Measurements from ENCODE around the gene C11orf68. TPM values are rescaled to one million over a fixed set of nuclear protein-coding genes. Genes with fewer than 3 reads are reported as not detected.
"Not testable (repeated sequence)": the region's sequence is repeated elsewhere in the genome, so short reads cannot be mapped to it uniquely, and the experiment has no call there.

Gene C11orf68
- 30.6 TPM for polyA plus RNA-seq (ENCODE audit: insufficient read length)
- long read RNA-seq, donor 1, transcript C11orf68-203 (1 exons, 1,528 nt) = major isoform, 28 of 54 reads
- long read RNA-seq, donor 1, transcript C11orf68-202 (2 exons, 1,559 nt) = minor isoform, 15 of 54 reads
- long read RNA-seq, donor 1, transcript C11orf68-201 (2 exons, 1,619 nt) = minor isoform, 11 of 54 reads
- long read RNA-seq, donor 1, partial matches to known transcripts = 0 of 54 reads
- long read RNA-seq, donor 1, other reads (novel, unspliced or antisense) = 0 of 54 reads
- long read RNA-seq, donor 2, transcript C11orf68-201 (2 exons, 1,619 nt) = minor isoform, 9 of 48 reads
- long read RNA-seq, donor 2, transcript C11orf68-202 (2 exons, 1,559 nt) = major isoform, 21 of 48 reads
- long read RNA-seq, donor 2, transcript C11orf68-203 (1 exons, 1,528 nt) = minor isoform, 18 of 48 reads
- long read RNA-seq, donor 2, partial matches to known transcripts = 0 of 48 reads
- long read RNA-seq, donor 2, other reads (novel, unspliced or antisense) = 0 of 48 reads
- long read RNA-seq, donor 3, transcript C11orf68-203 (1 exons, 1,528 nt) = major isoform, 18 of 219 reads
- long read RNA-seq, donor 3, transcript C11orf68-202 (2 exons, 1,559 nt) = minor isoform, 7 of 219 reads
- long read RNA-seq, donor 3, partial matches to known transcripts = 191 of 219 reads
- long read RNA-seq, donor 3, other reads (novel, unspliced or antisense) = 0 of 219 reads
- long read RNA-seq, donor 4, partial matches to known transcripts = 0 of 7 reads
- long read RNA-seq, donor 4, other reads (novel, unspliced or antisense) = 0 of 7 reads
- long read RNA-seq, donor 5, transcript C11orf68-202 (2 exons, 1,559 nt) = minor isoform, 22 of 60 reads
- long read RNA-seq, donor 5, transcript C11orf68-201 (2 exons, 1,619 nt) = minor isoform, 8 of 60 reads
- long read RNA-seq, donor 5, transcript C11orf68-203 (1 exons, 1,528 nt) = major isoform, 30 of 60 reads
- long read RNA-seq, donor 5, partial matches to known transcripts = 0 of 60 reads
- long read RNA-seq, donor 5, other reads (novel, unspliced or antisense) = 0 of 60 reads
- long read RNA-seq, donor 6, transcript C11orf68-202 (2 exons, 1,559 nt) = minor isoform, 14 of 53 reads
- long read RNA-seq, donor 6, transcript C11orf68-201 (2 exons, 1,619 nt) = minor isoform, 6 of 53 reads
- long read RNA-seq, donor 6, transcript C11orf68-203 (1 exons, 1,528 nt) = major isoform, 33 of 53 reads
- long read RNA-seq, donor 6, partial matches to known transcripts = 0 of 53 reads
- long read RNA-seq, donor 6, other reads (novel, unspliced or antisense) = 0 of 53 reads
- long read RNA-seq, donor 7, transcript C11orf68-201 (2 exons, 1,619 nt) = minor isoform, 10 of 46 reads
- long read RNA-seq, donor 7, transcript C11orf68-203 (1 exons, 1,528 nt) = major isoform, 19 of 46 reads
- long read RNA-seq, donor 7, transcript C11orf68-202 (2 exons, 1,559 nt) = minor isoform, 17 of 46 reads
- long read RNA-seq, donor 7, partial matches to known transcripts = 0 of 46 reads
- long read RNA-seq, donor 7, other reads (novel, unspliced or antisense) = 0 of 46 reads
- long read RNA-seq, donor 8, transcript C11orf68-203 (1 exons, 1,528 nt) = minor isoform, 8 of 18 reads
- long read RNA-seq, donor 8, transcript C11orf68-202 (2 exons, 1,559 nt) = major isoform, 9 of 18 reads
- long read RNA-seq, donor 8, partial matches to known transcripts = 0 of 18 reads
- long read RNA-seq, donor 8, other reads (novel, unspliced or antisense) = 0 of 18 reads

- DNase-seq = no peak
Measured at GRCh38 chr11:65918211-65919140, at the start of gene C11orf68. Gene C11orf68 (minus strand): TSS chr11:65919062. CDS start chr11:65919031, 31 bp downstream.

DNA sequence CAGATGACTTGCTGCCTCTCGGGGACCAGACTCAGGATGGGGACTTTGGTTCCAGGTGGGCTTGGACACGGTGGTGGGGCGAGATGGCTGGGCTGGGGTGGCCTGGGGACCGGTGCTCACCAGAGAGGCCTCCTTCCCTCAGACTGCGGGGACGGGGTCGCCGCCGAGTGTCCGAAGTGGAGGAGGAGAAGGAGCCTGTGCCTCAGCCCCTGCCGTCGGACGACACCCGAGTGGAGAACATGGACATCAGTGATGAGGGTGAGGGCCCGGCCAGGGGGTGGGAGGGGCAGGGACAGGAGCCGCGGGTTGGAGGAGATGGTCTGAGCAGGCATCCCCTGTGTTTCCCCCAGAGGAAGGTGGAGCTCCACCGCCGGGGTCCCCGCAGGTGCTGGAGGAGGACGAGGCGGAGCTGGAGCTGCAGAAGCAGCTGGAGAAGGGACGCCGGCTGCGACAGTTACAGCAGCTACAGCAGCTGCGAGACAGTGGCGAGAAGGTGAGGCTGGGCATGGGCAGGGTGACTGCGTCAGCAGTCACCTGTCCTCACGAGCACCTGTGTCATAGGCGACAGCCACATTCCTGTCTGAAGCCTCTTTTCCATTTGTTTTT lies 48.6 kb upstream of the C11orf68 start:
- no peak for DNase-seq

DNA sequence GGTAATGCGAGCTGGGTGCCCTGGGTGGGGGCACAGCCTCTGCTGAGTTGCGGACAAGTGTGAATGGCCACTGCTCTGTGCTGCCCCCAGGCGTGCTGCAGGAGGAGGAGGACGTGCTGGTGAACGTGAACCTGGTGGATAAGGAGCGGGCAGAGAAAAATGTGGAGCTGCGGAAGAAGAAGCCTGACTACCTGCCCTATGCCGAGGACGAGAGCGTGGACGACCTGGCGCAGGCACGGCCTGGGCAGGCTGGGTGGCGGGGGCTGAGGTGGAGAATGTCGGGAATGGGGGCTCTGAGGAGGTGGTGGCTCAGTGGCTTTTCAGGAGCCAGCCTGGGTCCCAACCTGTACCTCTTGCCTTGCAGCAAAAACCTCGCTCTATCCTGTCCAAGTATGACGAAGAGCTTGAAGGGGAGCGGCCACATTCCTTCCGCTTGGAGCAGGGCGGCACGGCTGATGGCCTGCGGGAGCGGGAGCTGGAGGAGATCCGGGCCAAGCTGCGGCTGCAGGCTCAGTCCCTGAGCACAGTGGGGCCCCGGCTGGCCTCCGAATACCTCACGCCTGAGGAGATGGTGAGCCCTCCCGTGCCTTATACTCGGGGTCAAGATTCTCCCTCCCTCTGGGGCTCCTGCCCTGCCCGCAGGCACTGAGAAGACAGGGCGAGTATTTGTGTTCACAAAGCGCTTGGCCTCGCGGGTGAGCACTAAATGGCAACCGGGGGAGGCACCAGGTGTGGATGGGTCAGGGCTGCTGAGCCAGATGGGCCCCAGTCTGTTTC lies 47.3 kb upstream of the C11orf68 start:
- no peak for DNase-seq

GRCh38 chr11:65964906-65965305 lies 46.0 kb upstream of the C11orf68 start:
- DNase-seq = no peak

DNA sequence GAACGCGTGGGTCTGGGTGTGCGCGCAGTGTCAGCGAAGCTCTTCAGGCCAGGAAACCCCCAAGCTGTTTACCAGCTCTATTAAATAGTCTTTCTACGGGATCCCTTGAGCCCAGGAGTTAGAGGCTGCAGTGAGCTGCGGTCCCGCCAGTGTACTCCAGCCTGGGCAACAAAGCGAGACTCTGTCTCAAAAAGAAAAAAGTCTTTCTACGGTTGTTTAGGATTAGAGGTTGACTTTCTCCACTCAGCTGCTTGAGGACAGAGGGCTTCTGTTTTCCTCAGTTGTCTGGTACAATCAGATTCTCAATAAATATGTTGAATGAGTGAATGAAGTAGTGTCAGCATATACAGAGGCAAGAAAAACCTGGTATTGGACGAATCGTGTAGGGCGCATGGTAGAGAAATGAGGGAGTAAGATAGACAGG lies 43.3 kb upstream of the C11orf68 start:
- no peak for DNase-seq

DNA sequence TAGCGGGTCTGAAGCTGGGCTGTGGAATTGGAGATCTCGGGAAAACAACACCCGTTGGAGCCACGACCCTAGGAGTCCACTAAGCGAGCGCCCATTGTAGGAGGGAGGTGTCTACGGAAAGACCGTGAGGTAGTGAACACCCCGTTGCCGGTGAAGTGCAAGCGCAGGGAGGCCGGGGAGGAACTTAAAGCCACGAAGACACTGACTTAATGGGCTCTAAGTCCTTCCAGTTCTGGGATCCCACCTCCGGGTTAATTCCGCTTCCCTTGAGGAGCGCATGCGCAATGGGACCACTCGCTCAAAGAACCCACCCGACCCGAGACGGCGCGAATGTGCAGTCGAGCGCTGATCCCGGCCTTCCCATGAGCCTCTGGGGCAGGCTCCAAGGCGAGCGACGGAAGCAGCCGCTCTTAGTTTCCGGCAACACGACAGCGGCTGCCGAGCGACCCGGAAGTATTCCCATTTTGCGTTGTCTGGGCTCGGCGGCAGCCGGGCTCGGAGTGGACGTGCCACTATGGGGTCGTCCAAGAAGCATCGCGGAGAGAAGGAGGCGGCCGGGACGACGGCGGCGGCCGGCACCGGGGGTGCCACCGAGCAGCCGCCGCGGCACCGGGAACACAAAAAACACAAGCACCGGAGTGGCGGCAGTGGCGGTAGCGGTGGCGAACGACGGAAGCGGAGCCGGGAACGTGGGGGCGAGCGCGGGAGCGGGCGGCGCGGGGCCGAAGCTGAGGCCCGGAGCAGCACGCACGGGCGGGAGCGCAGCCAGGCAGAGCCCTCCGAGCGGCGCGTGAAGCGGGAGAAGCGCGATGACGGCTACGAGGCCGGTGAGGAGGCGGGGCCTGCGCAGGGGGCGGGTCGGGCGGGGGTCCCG lies 42.6 kb upstream of the C11orf68 start, which contains the start of gene SART1:
Gene SART1 (plus strand): TSS at position 468 of the 874 bp plus-strand sequence. CDS start 47 bp downstream, at position 515.
- peak; percentile 98 for DNase-seq

DNA sequence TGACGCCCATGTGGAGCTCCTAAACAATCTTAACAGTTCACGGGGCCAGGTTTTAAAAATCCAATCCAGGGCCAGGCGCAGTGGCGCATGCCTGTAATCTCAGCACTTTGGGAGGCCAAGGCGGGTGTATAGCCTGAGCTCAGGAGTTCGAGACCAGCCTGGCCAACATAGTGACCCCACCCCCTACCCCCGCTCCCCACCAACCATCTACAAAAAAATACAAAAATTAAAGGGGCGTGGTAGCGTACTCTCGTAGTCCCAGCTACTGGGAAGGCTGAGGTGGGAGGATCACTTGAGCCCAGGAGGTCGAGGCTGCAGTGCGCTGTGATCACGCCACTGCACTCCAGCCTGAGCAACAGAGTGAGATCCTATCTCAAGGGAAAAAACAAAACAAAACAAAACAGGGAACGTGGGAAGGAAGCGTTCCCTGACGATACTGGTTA lies 42.0 kb upstream of the C11orf68 start:
- DNase-seq = no peak

DNA sequence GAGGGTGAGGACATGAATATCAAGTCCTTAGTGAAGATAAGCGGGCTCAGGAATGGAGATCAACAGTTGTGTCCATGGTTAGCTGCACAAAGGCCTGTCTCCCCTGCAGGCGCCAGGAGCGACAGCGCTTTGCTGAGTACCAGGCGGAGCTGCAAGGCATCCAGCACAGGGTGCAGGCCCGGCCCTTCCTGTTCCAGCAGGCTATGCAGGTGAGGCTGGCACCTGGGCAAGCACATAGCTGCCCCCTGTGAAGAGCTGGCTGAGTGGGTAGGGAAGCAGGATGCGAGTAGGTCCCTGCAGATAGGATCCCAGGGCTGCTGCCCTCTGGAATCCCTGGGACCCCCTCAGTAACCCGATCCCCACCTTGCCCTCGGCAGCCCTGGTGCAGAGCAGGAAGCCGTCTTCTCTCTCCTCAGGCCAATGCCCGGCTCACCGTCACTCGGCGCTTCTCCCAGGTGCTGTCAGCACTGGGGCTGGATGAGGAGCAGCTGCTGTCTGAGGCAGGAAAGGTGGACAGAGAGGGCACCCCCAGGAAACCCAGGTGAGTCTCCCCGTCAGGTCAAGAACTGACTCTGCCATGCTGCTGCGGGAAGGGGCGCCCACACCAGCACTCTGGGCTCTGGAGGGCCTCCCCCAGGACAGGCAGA lies 40.0 kb upstream of the C11orf68 start:
- DNase-seq = no peak

GRCh38 chr11:65958291-65958690 lies 39.4 kb upstream of the C11orf68 start:
- no peak for DNase-seq

DNA sequence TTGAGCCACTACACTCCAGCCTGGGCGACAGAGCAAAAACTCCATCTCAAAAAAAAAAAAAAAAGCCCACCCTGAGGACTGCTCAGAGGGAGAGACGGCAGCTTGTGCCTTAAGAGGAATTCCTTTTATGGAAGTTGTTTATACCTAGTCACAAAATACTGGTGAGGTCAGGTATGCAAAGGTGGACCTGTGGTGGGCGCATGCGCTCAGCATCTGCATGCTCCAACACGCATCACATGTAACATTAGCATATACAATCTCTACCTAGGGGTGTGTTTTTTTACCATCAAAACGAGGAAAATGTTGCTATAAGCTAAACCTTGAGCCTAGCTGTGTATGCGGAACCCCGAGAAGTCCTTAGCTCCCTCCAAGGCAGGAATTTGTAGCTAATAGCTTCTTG lies 35.9 kb upstream of the C11orf68 start:
- no peak for DNase-seq

GRCh38 chr11:65953471-65953870 lies 34.6 kb upstream of the C11orf68 start:
- no peak for DNase-seq

GRCh38 chr11:65952052-65952521 lies 33.2 kb upstream of the C11orf68 start:
- DNase-seq = no peak

DNA sequence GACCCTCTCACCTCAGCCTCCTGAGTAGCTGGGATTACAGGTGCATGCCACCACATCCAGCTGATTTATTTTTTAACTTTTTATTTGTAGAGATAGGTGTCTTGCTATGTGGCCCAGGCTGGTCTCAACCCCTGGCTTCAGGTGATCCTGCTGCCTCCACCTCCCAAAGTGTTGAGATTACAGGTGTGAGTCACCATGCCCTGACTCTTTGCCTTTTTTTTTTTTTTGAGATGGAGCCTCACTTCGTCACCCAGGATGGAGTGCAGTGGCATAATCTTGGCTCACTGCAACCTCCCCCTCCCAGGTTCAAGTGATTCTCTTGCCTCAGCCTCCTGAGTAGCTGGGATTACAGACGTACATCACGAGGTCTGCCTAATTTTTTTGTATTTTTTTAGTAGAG lies 32.8 kb upstream of the C11orf68 start:
- not testable (repeated sequence) for DNase-seq

DNA sequence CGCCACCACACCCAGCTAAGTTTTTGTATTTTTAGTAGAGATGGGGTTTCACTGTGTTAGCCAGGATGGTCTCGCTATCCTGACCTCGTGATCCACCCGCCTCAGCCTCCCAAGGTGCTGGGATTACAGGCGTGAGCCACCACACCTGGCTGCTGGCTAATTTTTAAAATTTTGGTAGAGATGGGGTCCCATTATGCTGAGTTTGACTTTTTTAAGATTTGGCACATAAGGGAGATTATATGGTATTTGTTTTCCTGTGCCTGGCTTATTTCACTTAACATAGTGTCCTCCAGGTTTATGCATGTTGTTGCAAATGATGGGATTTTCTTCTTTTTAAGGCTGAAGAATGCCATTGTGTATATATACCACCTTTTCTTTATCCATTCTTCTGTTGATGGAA lies 31.8 kb upstream of the C11orf68 start:
- DNase-seq = not testable (repeated sequence)

DNA sequence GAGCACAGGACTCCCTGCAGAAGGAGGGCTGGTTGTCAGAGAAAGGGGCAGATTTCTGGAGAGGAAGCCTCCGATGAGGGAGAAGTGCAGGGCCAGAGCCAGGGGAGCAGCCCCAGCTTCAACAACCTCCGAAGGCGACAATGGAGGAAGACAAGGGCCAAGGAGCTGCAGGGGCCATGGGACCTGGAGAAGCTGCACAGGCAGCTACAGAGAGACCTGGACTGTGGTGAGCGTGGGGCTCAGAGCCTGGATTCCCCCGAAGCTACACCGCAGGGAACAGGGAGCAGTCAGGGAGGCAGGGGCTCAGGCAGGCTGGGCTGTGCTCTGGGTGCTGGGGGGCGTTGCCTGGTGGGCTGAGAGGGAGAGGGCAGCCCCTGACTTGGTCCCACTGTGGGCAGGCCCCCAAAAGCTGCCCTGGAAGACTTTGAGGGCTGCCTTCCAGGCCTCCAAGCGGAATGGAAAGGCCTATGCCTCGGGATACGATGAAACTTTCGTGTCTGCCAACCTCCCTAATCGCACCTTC lies 28.8 kb upstream of the C11orf68 start:
- no peak for DNase-seq

- DNase-seq = no peak
Measured at GRCh38 chr11:65947133-65947532, 28.3 kb upstream of the C11orf68 start.

DNA sequence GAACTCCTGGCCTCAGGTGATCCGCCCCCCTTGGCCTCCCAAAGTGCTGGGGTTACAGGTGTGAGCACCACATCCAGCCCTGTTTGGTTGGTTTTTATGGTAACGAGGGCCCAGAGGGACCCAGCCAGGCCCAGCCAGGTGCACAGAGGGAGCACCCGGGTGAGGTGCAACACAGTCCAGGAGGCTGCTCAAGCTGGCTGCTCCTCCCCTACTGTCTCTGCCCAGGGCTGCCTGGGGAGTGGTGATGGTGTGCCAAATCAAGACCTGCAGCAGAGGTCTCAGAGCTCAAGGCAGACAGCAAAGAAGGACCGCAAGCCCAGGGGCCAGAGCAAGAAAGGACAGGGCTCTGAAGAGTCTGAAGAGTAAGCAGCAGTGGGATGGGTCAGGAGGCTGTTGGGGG lies 27.8 kb upstream of the C11orf68 start:
- DNase-seq = no peak

Data from left kidney (tissue), 8 donors.